ENCODE measurements around the gene CAND2.
A peak's percentile ranks its signal among the peaks of the same experiment; 100 is the strongest.

Gene CAND2

GRCh38 chr3:12796171-12797123 lies at the start of gene CAND2:
Gene CAND2, plus strand, starts transcription at chr3:12796680. Its CDS starts 41 bp downstream, at chr3:12796721.
- Histone ChIP-seq H3K36me3 (ENCODE audit: insufficient read depth, low read length) (no peaks in the 10 kb centered on the region), H3K9ac (ENCODE audit: low read depth, low read length, poor library complexity, severe bottlenecking) (peak within 1 kb of the TSS; percentile 69), H3K4me2 (ENCODE audit: low read depth, low read length, poor library complexity, severe bottlenecking) (peak within 1 kb of the TSS; percentile 31)

GRCh38 chr3:12748477-12748876 lies 48.0 kb upstream of the CAND2 start:
- Histone ChIP-seq H3F3A (ENCODE audit: low read depth) (no peaks in the 10 kb centered on the region), H3K79me2 (ENCODE audit: insufficient read depth, low read length) (no peaks in the 10 kb centered on the region), H3K27me3 (ENCODE audit: insufficient read depth, low read length, poor library complexity, severe bottlenecking) (no peaks in the 10 kb centered on the region), H2AFZ (ENCODE audit: low read length) (no peak overlapping the region), H3K9me2 (replicated peaks; ENCODE audit: low read depth, low read length) (no peaks in the 10 kb centered on the region), H3K4me1 (ENCODE audit: insufficient read depth, low read length, poor library complexity, severe bottlenecking) (no peaks in the 10 kb centered on the region), H4K20me1 (ENCODE audit: insufficient read depth, low read length, poor library complexity, severe bottlenecking) (no peaks in the 10 kb centered on the region), H3K36me3 (ENCODE audit: insufficient read depth, low read length) (no peaks in the 10 kb centered on the region), H3K9me3 (ENCODE audit: insufficient read depth, low read depth, low read length) (no peaks in the 10 kb centered on the region), H3K4me3 (ENCODE audit: low read length, poor library complexity, severe bottlenecking) (no peak overlapping the region), H3K4me2 (ENCODE audit: low read depth, low read length, poor library complexity, severe bottlenecking) (no peak overlapping the region), H3K9ac (ENCODE audit: low read depth, low read length, poor library complexity, severe bottlenecking) (no peak overlapping the region)
- TF ChIP-seq, protein P1, sequence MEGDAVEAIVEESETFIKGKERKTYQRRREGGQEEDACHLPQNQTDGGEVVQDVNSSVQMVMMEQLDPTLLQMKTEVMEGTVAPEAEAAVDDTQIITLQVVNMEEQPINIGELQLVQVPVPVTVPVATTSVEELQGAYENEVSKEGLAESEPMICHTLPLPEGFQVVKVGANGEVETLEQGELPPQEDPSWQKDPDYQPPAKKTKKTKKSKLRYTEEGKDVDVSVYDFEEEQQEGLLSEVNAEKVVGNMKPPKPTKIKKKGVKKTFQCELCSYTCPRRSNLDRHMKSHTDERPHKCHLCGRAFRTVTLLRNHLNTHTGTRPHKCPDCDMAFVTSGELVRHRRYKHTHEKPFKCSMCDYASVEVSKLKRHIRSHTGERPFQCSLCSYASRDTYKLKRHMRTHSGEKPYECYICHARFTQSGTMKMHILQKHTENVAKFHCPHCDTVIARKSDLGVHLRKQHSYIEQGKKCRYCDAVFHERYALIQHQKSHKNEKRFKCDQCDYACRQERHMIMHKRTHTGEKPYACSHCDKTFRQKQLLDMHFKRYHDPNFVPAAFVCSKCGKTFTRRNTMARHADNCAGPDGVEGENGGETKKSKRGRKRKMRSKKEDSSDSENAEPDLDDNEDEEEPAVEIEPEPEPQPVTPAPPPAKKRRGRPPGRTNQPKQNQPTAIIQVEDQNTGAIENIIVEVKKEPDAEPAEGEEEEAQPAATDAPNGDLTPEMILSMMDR (conservative IDR thresholded peaks at IDR 0.05; ENCODE audit: low read length): no peak
- TF ChIP-seq EZH2phosphoT487 (IDR thresholded peaks at IDR 0.05; ENCODE audit: borderline replicate concordance): no peak

More at GRCh38 chr3:12796171-12797123, at the start of gene CAND2:
- no peaks in the 10 kb centered on the region for H3K27me3 ChIP-seq (ENCODE audit: insufficient read depth, low read length, poor library complexity, severe bottlenecking)
- H3K4me3 ChIP-seq (ENCODE audit: low read length, poor library complexity, severe bottlenecking): peak within 1 kb of the TSS; percentile 69
- H3K9me3 ChIP-seq (ENCODE audit: insufficient read depth, low read depth, low read length): no peaks in the 10 kb centered on the region
- H4K20me1 ChIP-seq (ENCODE audit: insufficient read depth, low read length, poor library complexity, severe bottlenecking): no peaks in the 10 kb centered on the region
- H3K4me1 ChIP-seq (ENCODE audit: insufficient read depth, low read length, poor library complexity, severe bottlenecking): no peaks in the 10 kb centered on the region
- no peaks in the 10 kb centered on the region for H3K79me2 ChIP-seq (ENCODE audit: insufficient read depth, low read length)
- peak within 1 kb of the TSS; percentile 93 for H2AFZ ChIP-seq (ENCODE audit: low read length)
- TF ChIP-seq, protein P1 (conservative IDR thresholded peaks at IDR 0.05; ENCODE audit: low read length): no peak
- TF ChIP-seq EZH2phosphoT487 (IDR thresholded peaks at IDR 0.05; ENCODE audit: borderline replicate concordance): no peak
- no peaks in the 10 kb centered on the region for H3K9me2 ChIP-seq (replicated peaks; ENCODE audit: low read depth, low read length)
- no peaks in the 10 kb centered on the region for H3F3A ChIP-seq (ENCODE audit: low read depth)

DNA sequence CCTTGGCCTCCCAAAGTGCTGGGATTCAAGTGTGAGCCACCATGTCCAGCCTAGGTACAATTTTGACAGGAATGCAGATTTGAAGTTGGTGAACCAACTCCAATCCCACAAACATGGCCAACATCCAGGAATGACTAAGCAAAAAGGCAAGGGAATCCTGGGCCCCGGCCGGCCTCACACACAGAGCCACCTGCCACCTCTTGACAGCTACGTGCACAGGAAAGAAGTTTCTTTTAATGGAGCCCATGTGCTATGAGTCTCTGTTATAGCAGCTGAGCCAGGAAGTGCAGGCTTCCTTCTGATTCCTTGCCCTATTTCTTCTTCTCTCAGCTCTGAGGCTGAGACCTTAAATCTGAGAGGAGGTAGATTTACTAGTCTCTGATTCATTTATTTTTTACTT lies 46.3 kb upstream of the CAND2 start:
- Histone ChIP-seq H3K27me3 (ENCODE audit: insufficient read depth, low read length, poor library complexity, severe bottlenecking) (no peaks in the 10 kb centered on the region), H3K4me3 (ENCODE audit: low read length, poor library complexity, severe bottlenecking) (no peak overlapping the region), H3K9me3 (ENCODE audit: insufficient read depth, low read depth, low read length) (no peaks in the 10 kb centered on the region), H2AFZ (ENCODE audit: low read length) (no peak overlapping the region), H3K79me2 (ENCODE audit: insufficient read depth, low read length) (no peaks in the 10 kb centered on the region), H3K36me3 (ENCODE audit: insufficient read depth, low read length) (no peaks in the 10 kb centered on the region), H3F3A (ENCODE audit: low read depth) (no peaks in the 10 kb centered on the region), H3K9me2 (replicated peaks; ENCODE audit: low read depth, low read length) (no peaks in the 10 kb centered on the region), H3K4me1 (ENCODE audit: insufficient read depth, low read length, poor library complexity, severe bottlenecking) (no peaks in the 10 kb centered on the region), H3K4me2 (ENCODE audit: low read depth, low read length, poor library complexity, severe bottlenecking) (no peak overlapping the region), H3K9ac (ENCODE audit: low read depth, low read length, poor library complexity, severe bottlenecking) (no peak overlapping the region), H4K20me1 (ENCODE audit: insufficient read depth, low read length, poor library complexity, severe bottlenecking) (no peaks in the 10 kb centered on the region)
- TF ChIP-seq, protein P1 (conservative IDR thresholded peaks at IDR 0.05; ENCODE audit: low read length): no peak

All from Loucy (cell line).